ENCODE results near the gene ANKRD39. TPM values are rescaled to one million over a fixed set of nuclear protein-coding genes. Genes with fewer than 3 reads are reported as not detected.

The ANKRD39 gene
- total and polyA plus RNA-seq, 10 of the 15 experiments (the other 5 are each of a cell fraction or from before 2014, with no cell fraction given), result 7.4 to 36.2 (median 23.7) TPM

DNA sequence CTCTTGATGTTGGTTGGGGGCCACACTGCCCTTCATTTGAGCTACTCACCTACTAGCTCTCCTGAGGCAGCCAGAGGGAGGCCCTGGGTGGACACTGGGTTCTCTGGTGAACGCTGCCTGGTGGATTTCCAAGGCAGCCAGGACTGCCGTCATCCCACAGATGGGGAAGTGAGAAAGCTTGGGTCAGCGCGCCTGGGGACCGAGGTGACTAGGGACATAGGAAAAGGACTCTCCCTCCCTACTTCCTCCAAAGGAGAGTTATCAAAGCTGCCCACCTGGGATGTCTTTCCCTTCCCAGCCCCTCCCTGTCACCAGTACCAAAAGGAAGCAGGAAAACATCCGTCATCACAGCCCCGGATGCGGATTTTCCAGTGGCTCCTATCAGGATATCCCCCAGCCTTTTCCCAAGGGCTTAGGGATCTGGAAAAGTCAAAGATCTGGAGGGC is 15.9 kb upstream of the ANKRD39 start:
- SMC1A ChIA-PET (ENCODE audit: uncharacterized antibody, unreplicated experiment), result interaction anchor here (0.7 to 3.1 kb wide), 5 partner anchors 16 to 79 kb away, joined by 3 to 25 read pairs (median 3); partner anchors contain the start of genes ANKRD39 and CNNM3
- ATAC-seq, result peak; percentile 4
- POLR2A ChIA-PET, result interaction anchor here (0.5 to 3.2 kb wide), 10 partner anchors 9 to 865 kb away, joined by 3 to 28 read pairs (median 4); partner anchors contain the start of gene ANKRD39
- WGBS (ENCODE audit: insufficient coverage, insufficient replicate concordance, low lambda C conversion rate, missing lambda C conversion rate), result 35% methylated on average over 8 of the region's 8 CpGs
- Histone ChIP-seq H2AFZ (ENCODE audit: control insufficient read depth, low read depth, low read length) (no peak overlapping the region), H3K4me1 (ENCODE audit: control insufficient read depth, insufficient read depth, low read length) (peaks cover 37% of the 10 kb centered on the region), H3K9ac (ENCODE audit: control insufficient read depth, insufficient read depth, low read length) (peak overlapping the region; percentile 31), H3K9me3 (replicated peaks; ENCODE audit: control insufficient read depth, insufficient read depth, low read length) (no peaks in the 10 kb centered on the region), H3K27me3 (replicated peaks in 1 of 2; ENCODE audit: control insufficient read depth in 2 of 2, insufficient read depth in 2 of 2, low read length in 1 of 2) (no peaks in the 10 kb centered on the region; a peak in 1 of 4 replicates), H3K27ac (ENCODE audit: control insufficient read depth, insufficient read depth) (peak overlapping the region; percentile 74), H3K4me3 (peak overlapping the region; percentile 26; the same call in 1 of the 2 replicates), H3K36me3 (ENCODE audit: control insufficient read depth in 2 of 2, insufficient read depth in 2 of 2, low read length in 1 of 2) (no peaks in the 10 kb centered on the region), H4K20me1 (ENCODE audit: control insufficient read depth, insufficient read depth) (no peaks in the 10 kb centered on the region), H3K79me2 (ENCODE audit: control insufficient read depth, insufficient read depth, low read length) (peaks cover 11% of the 10 kb centered on the region), H3K4me2 (ENCODE audit: control insufficient read depth, insufficient read depth) (peak overlapping the region; percentile 71)
- peak; percentile 27 for FAIRE-seq
- RAD21 ChIA-PET (ENCODE audit: unreplicated experiment), result interaction anchor here (0.8 to 3.6 kb wide), 11 partner anchors 16 to 345 kb away, joined by 3 to 38 read pairs (median 4); partner anchors contain the start of genes ANKRD39 and ARID5A
- no TSS peak for BruUV-seq (replicated peaks)
- no peak for DNase-seq (ENCODE audit: low read depth, low spot score)
- CTCF ChIA-PET, result interaction anchor here (0.9 to 5.0 kb wide), 4 partner anchors 9 to 81 kb away, joined by 4 to 31 read pairs (median 14); partner anchors contain the start of gene ANKRD39
- intact Hi-C loops (cut with micrococcal nuclease; ENCODE audit: unreplicated experiment) (no loop called here), in situ Hi-C loops (cut with MboI) (no loop called here)
- no peak for TF ChIP-seq CHD1 (IDR thresholded peaks at IDR 0.05; ENCODE audit: low read depth, low read length)
- TF ChIP-seq MTA2 (IDR thresholded peaks at IDR 0.05; ENCODE audit: low read depth), result peak; percentile 10; the same call in 1 of the 2 replicates
- peak; percentile 84 to 90 for TF ChIP-seq IKZF2 (IDR thresholded peaks at IDR 0.05)
- TF ChIP-seq ETV6 (conservative IDR thresholded peaks at IDR 0.05 in 1 of 2, IDR thresholded peaks at IDR 0.05 in 1 of 2; ENCODE audit: borderline replicate concordance in 1 of 2, low read depth in 1 of 2), result no peak
- TF ChIP-seq SPI1 (IDR thresholded peaks at IDR 0.05; ENCODE audit: borderline replicate concordance, insufficient read depth, low read depth, low read length), result peak; percentile 93
- no peak for TF ChIP-seq CREB1 (IDR thresholded peaks at IDR 0.05; ENCODE audit: low read depth)
- peak; percentile 48; the same call in 1 of the 2 replicates for TF ChIP-seq GATAD2B (conservative IDR thresholded peaks at IDR 0.05; ENCODE audit: low read depth)
- peak; percentile 60 for TF ChIP-seq NR2F1 (conservative IDR thresholded peaks at IDR 0.05)
- no peak for TF ChIP-seq NRF1 (conservative IDR thresholded peaks at IDR 0.05; ENCODE audit: low read depth, low read length)
- TF ChIP-seq BMI1 (IDR thresholded peaks at IDR 0.05; ENCODE audit: borderline replicate concordance), result no peak
- TF ChIP-seq, protein P1, sequence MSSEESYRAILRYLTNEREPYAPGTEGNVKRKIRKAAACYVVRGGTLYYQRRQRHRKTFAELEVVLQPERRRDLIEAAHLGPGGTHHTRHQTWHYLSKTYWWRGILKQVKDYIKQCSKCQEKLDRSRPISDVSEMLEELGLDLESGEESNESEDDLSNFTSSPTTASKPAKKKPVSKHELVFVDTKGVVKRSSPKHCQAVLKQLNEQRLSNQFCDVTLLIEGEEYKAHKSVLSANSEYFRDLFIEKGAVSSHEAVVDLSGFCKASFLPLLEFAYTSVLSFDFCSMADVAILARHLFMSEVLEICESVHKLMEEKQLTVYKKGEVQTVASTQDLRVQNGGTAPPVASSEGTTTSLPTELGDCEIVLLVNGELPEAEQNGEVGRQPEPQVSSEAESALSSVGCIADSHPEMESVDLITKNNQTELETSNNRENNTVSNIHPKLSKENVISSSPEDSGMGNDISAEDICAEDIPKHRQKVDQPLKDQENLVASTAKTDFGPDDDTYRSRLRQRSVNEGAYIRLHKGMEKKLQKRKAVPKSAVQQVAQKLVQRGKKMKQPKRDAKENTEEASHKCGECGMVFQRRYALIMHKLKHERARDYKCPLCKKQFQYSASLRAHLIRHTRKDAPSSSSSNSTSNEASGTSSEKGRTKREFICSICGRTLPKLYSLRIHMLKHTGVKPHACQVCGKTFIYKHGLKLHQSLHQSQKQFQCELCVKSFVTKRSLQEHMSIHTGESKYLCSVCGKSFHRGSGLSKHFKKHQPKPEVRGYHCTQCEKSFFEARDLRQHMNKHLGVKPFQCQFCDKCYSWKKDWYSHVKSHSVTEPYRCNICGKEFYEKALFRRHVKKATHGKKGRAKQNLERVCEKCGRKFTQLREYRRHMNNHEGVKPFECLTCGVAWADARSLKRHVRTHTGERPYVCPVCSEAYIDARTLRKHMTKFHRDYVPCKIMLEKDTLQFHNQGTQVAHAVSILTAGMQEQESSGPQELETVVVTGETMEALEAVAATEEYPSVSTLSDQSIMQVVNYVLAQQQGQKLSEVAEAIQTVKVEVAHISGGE (CRISPR knock-in tag; IDR thresholded peaks at IDR 0.05), result no peak
- no peak for TF ChIP-seq SP1 (IDR thresholded peaks at IDR 0.05; ENCODE audit: low read depth, low read length)
- no peak for TF ChIP-seq STAT3 (IDR thresholded peaks at IDR 0.05; ENCODE audit: low read depth, low read length)
- no peak for TF ChIP-seq CHD4 (IDR thresholded peaks at IDR 0.05)
- no peak for TF ChIP-seq KLF5 (IDR thresholded peaks at IDR 0.05; ENCODE audit: partially characterized antibody)
- no peak for TF ChIP-seq TAF1 (IDR thresholded peaks at IDR 0.05; ENCODE audit: borderline replicate concordance, low read depth, low read length)
- TF ChIP-seq EGR1 (IDR thresholded peaks at IDR 0.05; ENCODE audit: borderline replicate concordance in 1 of 2, low read depth in 2 of 2, low read length in 2 of 2), result no peak
- no peak for TF ChIP-seq FOXK2 (IDR thresholded peaks at IDR 0.05)
- TF ChIP-seq, protein P2, sequence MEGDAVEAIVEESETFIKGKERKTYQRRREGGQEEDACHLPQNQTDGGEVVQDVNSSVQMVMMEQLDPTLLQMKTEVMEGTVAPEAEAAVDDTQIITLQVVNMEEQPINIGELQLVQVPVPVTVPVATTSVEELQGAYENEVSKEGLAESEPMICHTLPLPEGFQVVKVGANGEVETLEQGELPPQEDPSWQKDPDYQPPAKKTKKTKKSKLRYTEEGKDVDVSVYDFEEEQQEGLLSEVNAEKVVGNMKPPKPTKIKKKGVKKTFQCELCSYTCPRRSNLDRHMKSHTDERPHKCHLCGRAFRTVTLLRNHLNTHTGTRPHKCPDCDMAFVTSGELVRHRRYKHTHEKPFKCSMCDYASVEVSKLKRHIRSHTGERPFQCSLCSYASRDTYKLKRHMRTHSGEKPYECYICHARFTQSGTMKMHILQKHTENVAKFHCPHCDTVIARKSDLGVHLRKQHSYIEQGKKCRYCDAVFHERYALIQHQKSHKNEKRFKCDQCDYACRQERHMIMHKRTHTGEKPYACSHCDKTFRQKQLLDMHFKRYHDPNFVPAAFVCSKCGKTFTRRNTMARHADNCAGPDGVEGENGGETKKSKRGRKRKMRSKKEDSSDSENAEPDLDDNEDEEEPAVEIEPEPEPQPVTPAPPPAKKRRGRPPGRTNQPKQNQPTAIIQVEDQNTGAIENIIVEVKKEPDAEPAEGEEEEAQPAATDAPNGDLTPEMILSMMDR (IDR thresholded peaks at IDR 0.05 in 2 of 3, conservative IDR thresholded peaks at IDR 0.05 in 1 of 3; ENCODE audit: control insufficient read depth in 2 of 3, extremely low read depth in 1 of 3, insufficient read depth in 1 of 3, low read depth in 3 of 3, low read length in 3 of 3), result no peak
- TF ChIP-seq TARDBP (IDR thresholded peaks at IDR 0.05; ENCODE audit: borderline replicate concordance), result no peak
- TF ChIP-seq RAD51 (IDR thresholded peaks at IDR 0.05), result no peak

All from GM12878 (cell line).